RWPE2 (cell line): ENCODE results near the gene DUS2.

ENCODE experiments used
- ATAC-seq: fragments of 200-7000 bp; cut with Tn5 transposase; 3 replicates; pipeline ENCODE4 v1.9.1; 2021; ENCODE audit warnings: low read depth
- DNase-seq: peaks from one replicate; pipeline ENCODE4 v3.0.0-alpha.2; 2020; ENCODE audit warnings: low spot score
- H3K27ac ChIP-seq: fragments of 450-650 bp; 2 replicates; pipeline ENCODE4 v1.5.1; 2017; ENCODE audit warnings: mild to moderate bottlenecking; ENCODE audit not compliant: poor library complexity, severe bottlenecking
- H3K27me3 ChIP-seq: fragments of 250-450 bp; sonication (Bioruptor Pico); 2 replicates; pipeline ENCODE4 v1.5.1; 2021; ENCODE audit warnings: mild to moderate bottlenecking, moderate library complexity; ENCODE audit not compliant: insufficient read depth, poor library complexity, severe bottlenecking
- H3K36me3 ChIP-seq: fragments of 250-450 bp; sonication (Bioruptor Pico); 2 replicates; pipeline ENCODE4 v1.5.1; 2020; ENCODE audit warnings: low read depth, mild to moderate bottlenecking, moderate library complexity
- H3K4me1 ChIP-seq: fragments of 250-450 bp; sonication (Bioruptor Pico); 2 replicates; pipeline ENCODE4 v1.5.1; 2021; ENCODE audit warnings: mild to moderate bottlenecking, moderate library complexity; ENCODE audit not compliant: insufficient read depth, poor library complexity, severe bottlenecking
- H3K4me3 ChIP-seq: fragments of 250-450 bp; sonication (Bioruptor Pico); 2 replicates; pipeline ENCODE4 v1.5.1; 2021; ENCODE audit warnings: mild to moderate bottlenecking, moderate library complexity; ENCODE audit not compliant: severe bottlenecking
- H3K9me3 ChIP-seq: fragments of 250-450 bp; sonication (Bioruptor Pico); 2 replicates; pipeline ENCODE4 v1.5.1; 2021; ENCODE audit warnings: mild to moderate bottlenecking, moderate library complexity; ENCODE audit not compliant: severe bottlenecking
- TF ChIP-seq, protein P1 (sequence below): fragments of 450-650 bp; IDR thresholded peaks from one replicate; pipeline ENCODE4 v1.5.1; 2017; ENCODE audit warnings: mild to moderate bottlenecking, moderate library complexity; ENCODE audit not compliant: poor library complexity, severe bottlenecking

The DUS2 gene

DNA sequence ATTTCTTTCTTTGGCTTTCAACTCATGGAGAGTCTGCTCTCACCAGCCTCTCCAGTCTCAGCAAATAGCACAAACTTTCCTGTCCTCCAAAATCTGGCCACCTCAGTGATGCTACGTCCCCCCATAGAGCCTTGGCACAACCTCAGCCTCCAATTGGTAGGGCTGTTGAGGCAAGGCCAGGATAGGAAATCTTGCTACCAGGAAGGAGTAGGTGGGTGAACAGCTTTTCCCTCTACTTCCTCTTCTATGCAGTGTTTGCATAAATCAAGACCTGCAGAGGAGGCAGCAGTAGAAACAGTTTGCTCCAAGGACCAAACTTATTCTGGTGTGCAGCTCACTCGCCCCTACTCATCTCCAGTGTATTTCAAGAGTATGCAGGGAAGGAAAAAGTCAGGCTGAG lies 23.1 kb upstream of the DUS2 start:
- DNase-seq (no peak), ATAC-seq (no peak)
- H3K4me3 ChIP-seq: no peak overlapping the region
- no peaks in the 10 kb centered on the region for H3K9me3 ChIP-seq
- no peaks in the 10 kb centered on the region for H3K4me1 ChIP-seq
- no peaks in the 10 kb centered on the region for H3K27me3 ChIP-seq
- no peak overlapping the region for H3K27ac ChIP-seq
- TF ChIP-seq, protein P1, sequence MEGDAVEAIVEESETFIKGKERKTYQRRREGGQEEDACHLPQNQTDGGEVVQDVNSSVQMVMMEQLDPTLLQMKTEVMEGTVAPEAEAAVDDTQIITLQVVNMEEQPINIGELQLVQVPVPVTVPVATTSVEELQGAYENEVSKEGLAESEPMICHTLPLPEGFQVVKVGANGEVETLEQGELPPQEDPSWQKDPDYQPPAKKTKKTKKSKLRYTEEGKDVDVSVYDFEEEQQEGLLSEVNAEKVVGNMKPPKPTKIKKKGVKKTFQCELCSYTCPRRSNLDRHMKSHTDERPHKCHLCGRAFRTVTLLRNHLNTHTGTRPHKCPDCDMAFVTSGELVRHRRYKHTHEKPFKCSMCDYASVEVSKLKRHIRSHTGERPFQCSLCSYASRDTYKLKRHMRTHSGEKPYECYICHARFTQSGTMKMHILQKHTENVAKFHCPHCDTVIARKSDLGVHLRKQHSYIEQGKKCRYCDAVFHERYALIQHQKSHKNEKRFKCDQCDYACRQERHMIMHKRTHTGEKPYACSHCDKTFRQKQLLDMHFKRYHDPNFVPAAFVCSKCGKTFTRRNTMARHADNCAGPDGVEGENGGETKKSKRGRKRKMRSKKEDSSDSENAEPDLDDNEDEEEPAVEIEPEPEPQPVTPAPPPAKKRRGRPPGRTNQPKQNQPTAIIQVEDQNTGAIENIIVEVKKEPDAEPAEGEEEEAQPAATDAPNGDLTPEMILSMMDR: no peak
- no peaks in the 10 kb centered on the region for H3K36me3 ChIP-seq

DNA sequence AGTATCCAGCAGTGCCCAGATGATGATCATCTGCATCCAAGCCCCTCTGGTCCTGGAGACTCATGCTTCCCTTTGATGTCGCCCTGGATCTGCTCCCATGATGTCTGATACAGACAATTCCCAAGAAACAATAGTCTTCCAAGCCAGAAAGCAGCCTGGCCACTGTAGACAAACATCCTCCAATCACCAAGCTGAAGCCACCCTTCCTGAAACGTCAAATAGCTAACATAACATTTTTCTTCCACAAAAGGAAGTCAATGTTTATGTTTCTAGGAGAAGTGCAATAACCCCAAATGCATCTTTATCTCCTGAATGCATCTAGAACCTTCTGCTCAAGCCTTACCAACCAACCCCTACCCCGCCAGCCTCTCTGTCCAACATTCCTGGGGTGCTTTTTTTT lies 22.6 kb upstream of the DUS2 start:
- Histone ChIP-seq H3K9me3 (no peaks in the 10 kb centered on the region), H3K27me3 (no peaks in the 10 kb centered on the region), H3K4me3 (no peak overlapping the region), H3K36me3 (no peaks in the 10 kb centered on the region), H3K4me1 (peaks cover under 1% of the 10 kb centered on the region), H3K27ac (no peak overlapping the region)
- DNase-seq: no peak
- TF ChIP-seq, protein P1: no peak
- ATAC-seq: no peak

DNA sequence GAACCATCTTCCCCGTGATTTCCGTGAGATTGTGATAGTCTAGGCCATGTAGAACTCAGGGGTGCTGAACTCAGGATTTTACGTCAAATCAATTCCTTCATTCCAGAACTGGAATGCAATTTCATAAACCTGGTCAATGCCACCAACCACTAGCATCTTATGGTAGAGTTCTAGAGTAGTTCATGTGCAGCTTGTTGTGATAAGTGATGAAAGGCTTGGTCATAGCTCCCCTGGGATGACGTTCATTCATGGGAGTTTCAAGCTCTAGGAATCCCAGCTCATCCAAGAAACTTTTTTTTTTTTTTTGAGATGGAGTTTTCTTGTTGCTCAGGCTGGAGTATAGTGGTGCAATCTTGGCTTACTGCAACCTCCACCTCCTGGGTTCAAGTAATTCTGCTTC lies 20.1 kb upstream of the DUS2 start:
- H3K4me1 ChIP-seq: peaks cover 6% of the 10 kb centered on the region
- H3K27me3 ChIP-seq: no peaks in the 10 kb centered on the region
- no peak overlapping the region for H3K27ac ChIP-seq
- TF ChIP-seq, protein P1: no peak
- ATAC-seq (no peak), DNase-seq (no peak)
- H3K4me3 ChIP-seq: no peak overlapping the region
- no peaks in the 10 kb centered on the region for H3K36me3 ChIP-seq
- no peaks in the 10 kb centered on the region for H3K9me3 ChIP-seq

DNA sequence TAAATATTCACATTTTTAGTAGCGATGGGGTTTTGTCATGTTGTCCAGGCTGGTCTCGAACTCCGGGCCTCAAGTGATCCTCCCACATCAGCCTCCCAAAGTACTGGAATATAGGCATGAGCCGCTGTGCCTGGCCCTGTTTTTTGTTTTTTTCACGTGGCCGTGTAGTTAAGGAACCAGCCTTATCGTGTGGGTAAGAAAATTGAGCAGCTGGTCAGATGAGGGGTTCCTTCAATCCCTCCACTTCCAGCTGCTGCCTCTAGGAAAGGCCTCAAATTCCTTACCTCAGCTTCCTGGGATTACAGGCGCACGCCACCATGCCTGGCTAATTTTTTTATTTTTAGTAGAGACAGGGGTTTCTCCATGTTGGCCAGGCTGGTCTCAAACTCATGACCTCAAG lies 17.9 kb upstream of the DUS2 start:
- no peak overlapping the region for H3K4me3 ChIP-seq
- peak overlapping the region; percentile 6 for H3K27ac ChIP-seq

DNA sequence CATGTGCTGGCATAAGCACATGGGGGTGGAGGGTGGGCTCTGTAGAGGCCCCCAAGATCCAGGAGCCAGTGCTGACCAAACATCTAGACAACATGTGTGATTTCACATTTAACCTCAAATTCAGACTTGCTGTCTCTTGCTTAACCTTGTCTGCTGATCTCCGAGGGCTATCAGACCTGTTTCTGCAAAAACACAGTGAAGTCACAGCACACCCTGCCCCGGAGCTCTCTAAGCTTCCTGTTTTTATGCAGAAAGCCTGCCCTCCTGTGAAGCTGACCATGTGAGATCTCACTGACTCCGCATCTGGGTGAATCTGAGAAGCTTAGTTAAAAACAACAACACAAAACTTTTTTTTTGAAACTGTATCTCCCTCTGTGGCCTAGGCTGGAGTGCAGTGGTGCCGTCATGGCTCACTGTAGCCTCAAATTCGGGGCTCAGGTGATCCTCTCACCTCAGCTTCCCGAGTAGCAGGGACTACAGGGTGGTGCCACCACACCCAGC lies 17.2 kb upstream of the DUS2 start:
- peak; percentile 86 for ATAC-seq
- peak overlapping the region; percentile 6 for H3K27ac ChIP-seq

More for the DNA sequence above, 17.9 kb upstream of the DUS2 start:
- no peak for ATAC-seq
- DNase-seq: no peak
- H3K36me3 ChIP-seq: no peaks in the 10 kb centered on the region
- no peaks in the 10 kb centered on the region for H3K9me3 ChIP-seq
- TF ChIP-seq, protein P1: no peak
- peaks cover 6% of the 10 kb centered on the region for H3K4me1 ChIP-seq
- H3K27me3 ChIP-seq: no peaks in the 10 kb centered on the region

More for the DNA sequence above, 17.2 kb upstream of the DUS2 start:
- Histone ChIP-seq H3K36me3 (no peaks in the 10 kb centered on the region), H3K27me3 (no peaks in the 10 kb centered on the region), H3K4me3 (no peak overlapping the region), H3K4me1 (peaks cover 6% of the 10 kb centered on the region), H3K9me3 (no peaks in the 10 kb centered on the region)
- no peak for DNase-seq
- TF ChIP-seq, protein P1: no peak
